Neural crest cell (in vitro differentiated cells): ENCODE data around the gene TPRA1. TPM values are rescaled to one million over a fixed set of nuclear protein-coding genes. Genes with fewer than 3 reads are reported as not detected.

Source experiments
- DNase-seq: peaks from one replicate; pipeline ENCODE4 v3.0.0; 2021; ENCODE audit warnings: low read depth, mixed read lengths, low spot score
- H3K27ac Mint-ChIP-seq: one replicate; pipeline ENCODE4 v1.8.0; 2021; ENCODE audit warnings: mild to moderate bottlenecking, mixed read lengths; ENCODE audit not compliant: unreplicated experiment
- H3K27me3 Mint-ChIP-seq: 2 replicates; pipeline ENCODE4 v1.8.0; 2021; ENCODE audit warnings: low read depth, mild to moderate bottlenecking, mixed read lengths
- H3K36me3 Mint-ChIP-seq: 2 replicates; pipeline ENCODE4 v1.8.0; 2021; ENCODE audit warnings: low read depth, mild to moderate bottlenecking, mixed read lengths
- H3K4me1 Mint-ChIP-seq: 2 replicates; pipeline ENCODE4 v1.8.0; 2021; ENCODE audit warnings: mixed read lengths
- H3K4me3 Mint-ChIP-seq: one replicate; pipeline ENCODE4 v1.8.0; 2021; ENCODE audit warnings: mild to moderate bottlenecking, mixed read lengths
- H3K9me3 Mint-ChIP-seq: 2 replicates; pipeline ENCODE4 v1.8.0; 2021; ENCODE audit warnings: mixed read lengths
- total RNA-seq: library from RNA; stranded (reverse); gene quantifications from 2 replicates; pipeline ENCODE4 v1.2.1, GENCODE V29; 2021
- TF ChIP-seq, protein P1 (sequence below): fragments of 200-600 bp; sonication (generic); conservative IDR thresholded peaks from 2 replicates; pipeline ENCODE4 v1.5.0; 2021; ENCODE audit warnings: antibody characterized with exemption, mild to moderate bottlenecking

Gene TPRA1
- total RNA-seq, 1 donor from 2014 or later: 27.2 TPM

DNA sequence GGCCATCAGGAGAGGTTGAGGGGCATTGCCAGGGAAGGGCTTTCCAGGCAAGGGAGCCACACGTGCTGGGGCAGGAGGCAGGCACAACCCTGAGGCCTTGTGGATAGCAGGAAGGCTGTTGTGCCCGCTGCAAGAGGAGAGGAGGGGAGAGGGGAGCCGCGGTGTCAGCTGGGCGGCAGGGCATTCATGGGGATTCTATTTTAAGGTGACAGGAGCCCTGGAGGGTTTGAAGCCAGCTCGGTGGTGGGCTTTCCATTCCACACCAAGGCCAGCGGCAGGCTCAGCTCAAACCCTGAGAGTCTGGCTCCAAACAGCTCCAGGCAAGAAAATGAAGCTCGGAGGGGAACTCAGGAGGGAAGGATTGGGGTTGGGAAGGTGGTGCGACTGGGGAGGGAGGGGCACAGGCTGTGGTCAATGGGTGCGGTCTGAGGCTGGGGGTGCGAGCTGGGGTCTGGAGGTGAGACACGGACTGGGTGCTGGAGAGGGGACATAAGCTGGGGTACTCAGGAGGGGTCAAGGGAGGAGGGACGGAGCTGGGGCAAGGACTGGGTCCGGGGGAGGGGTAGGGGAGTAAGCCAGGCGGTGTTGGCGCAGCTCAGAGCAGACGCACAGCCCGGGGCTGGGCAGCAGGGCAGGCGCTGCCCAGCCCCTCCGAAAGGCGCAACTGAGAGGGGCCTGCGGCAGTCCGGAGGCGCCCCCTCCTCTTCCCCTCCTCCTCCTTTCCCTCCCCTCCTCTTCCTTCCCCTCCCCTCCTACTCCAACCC lies 43.4 kb downstream of the TPRA1 start:
- peak overlapping the region; percentile 27 for H3K27ac Mint-ChIP-seq
- peaks cover 34% of the 10 kb centered on the region for H3K4me1 Mint-ChIP-seq
- no peak for DNase-seq
- TF ChIP-seq, protein P1, sequence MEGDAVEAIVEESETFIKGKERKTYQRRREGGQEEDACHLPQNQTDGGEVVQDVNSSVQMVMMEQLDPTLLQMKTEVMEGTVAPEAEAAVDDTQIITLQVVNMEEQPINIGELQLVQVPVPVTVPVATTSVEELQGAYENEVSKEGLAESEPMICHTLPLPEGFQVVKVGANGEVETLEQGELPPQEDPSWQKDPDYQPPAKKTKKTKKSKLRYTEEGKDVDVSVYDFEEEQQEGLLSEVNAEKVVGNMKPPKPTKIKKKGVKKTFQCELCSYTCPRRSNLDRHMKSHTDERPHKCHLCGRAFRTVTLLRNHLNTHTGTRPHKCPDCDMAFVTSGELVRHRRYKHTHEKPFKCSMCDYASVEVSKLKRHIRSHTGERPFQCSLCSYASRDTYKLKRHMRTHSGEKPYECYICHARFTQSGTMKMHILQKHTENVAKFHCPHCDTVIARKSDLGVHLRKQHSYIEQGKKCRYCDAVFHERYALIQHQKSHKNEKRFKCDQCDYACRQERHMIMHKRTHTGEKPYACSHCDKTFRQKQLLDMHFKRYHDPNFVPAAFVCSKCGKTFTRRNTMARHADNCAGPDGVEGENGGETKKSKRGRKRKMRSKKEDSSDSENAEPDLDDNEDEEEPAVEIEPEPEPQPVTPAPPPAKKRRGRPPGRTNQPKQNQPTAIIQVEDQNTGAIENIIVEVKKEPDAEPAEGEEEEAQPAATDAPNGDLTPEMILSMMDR: no peak
- peak overlapping the region; percentile 66 for H3K4me3 Mint-ChIP-seq
- peaks cover 3% of the 10 kb centered on the region for H3K27me3 Mint-ChIP-seq
- no peaks in the 10 kb centered on the region for H3K36me3 Mint-ChIP-seq
- no peaks in the 10 kb centered on the region for H3K9me3 Mint-ChIP-seq

DNA sequence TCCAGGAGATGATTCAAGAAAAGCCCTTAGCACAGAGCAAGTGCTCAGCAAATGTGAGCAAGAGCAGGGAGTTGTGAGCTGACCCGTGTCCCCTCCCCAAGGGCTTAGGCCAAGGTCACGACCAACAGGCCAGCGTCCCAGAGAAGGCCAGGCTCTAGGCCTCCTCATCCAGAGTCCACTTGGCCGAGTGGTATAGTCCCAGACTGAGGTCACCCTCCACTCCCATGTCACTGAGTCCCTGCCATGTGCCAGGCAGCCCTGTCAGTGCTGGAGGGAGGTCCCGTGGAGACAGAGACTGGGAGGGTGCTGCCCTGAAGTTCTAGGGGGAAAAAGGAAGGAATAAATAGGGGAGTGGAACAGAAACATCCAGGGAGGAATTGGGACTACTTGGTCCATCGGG lies 44.0 kb downstream of the TPRA1 start:
- H3K9me3 Mint-ChIP-seq: no peaks in the 10 kb centered on the region
- H3K27me3 Mint-ChIP-seq: peaks cover 3% of the 10 kb centered on the region
- peak overlapping the region; percentile 66 for H3K4me3 Mint-ChIP-seq
- H3K4me1 Mint-ChIP-seq: peaks cover 33% of the 10 kb centered on the region
- no peak overlapping the region for H3K27ac Mint-ChIP-seq
- no peaks in the 10 kb centered on the region for H3K36me3 Mint-ChIP-seq
- TF ChIP-seq, protein P1: no peak
- no peak for DNase-seq

DNA sequence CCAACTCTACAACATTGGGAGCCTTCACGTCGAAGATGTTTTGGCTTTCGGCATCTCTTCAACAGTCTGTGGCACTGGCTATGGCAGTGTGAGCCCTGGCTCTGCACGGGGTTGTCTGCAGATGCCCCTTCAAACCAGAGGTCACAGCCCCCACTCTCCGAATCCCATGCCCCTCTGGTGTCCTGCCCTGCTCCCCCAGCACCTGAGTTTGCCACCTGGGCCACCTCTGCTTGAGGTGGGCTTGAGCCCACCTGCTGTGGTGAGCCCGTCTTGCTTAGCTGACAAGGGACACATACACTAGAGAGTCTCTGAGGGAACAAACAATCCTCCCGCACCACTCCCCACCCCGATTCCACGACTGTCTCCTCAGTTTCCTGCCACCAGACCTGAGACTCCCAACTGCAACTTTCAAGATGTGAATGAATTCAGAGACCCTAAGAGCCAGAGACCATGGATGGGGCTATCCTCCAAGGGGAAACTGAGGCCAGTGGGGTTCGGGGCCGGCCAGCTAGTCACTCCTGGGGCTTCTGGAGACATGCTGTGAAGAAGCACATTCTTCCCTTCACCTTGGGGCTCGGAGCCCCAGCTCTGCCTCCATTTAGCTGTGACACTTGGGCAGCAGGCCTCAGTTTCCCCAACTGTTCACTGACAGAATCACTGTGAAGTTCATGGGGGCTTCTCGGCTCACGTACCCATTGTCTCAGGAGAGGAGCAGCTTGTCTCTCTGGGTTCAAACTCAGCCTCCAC lies 44.6 kb downstream of the TPRA1 start:
- TF ChIP-seq, protein P1: no peak
- DNase-seq: no peak
- no peak overlapping the region for H3K4me3 Mint-ChIP-seq
- no peaks in the 10 kb centered on the region for H3K9me3 Mint-ChIP-seq
- H3K27ac Mint-ChIP-seq: no peak overlapping the region
- H3K27me3 Mint-ChIP-seq: peaks cover 3% of the 10 kb centered on the region
- no peaks in the 10 kb centered on the region for H3K36me3 Mint-ChIP-seq
- peaks cover 30% of the 10 kb centered on the region for H3K4me1 Mint-ChIP-seq

DNA sequence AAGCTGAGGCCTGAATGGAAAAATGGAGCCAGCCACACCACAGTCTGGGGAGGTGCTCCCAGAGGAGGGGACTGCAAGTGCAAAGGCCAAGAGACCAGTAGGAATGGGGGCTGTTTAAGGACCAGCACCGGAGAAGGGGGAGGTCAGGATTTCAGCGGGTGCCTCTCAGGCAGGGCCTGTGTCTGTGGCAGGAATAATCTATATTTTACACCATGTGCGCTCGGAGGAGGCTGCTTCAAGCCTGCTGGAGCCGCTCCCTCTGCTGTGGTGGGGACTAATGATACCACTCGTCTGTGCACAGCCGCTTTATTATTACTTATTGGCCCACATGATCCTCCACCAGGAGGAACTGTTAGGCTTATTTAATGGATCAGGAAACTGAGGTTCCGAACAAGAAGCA lies 45.3 kb downstream of the TPRA1 start:
- TF ChIP-seq, protein P1: no peak
- peaks cover 3% of the 10 kb centered on the region for H3K27me3 Mint-ChIP-seq
- DNase-seq: no peak
- H3K27ac Mint-ChIP-seq: peak overlapping the region; percentile 71
- H3K36me3 Mint-ChIP-seq: no peaks in the 10 kb centered on the region
- H3K4me1 Mint-ChIP-seq: peaks cover 28% of the 10 kb centered on the region
- no peaks in the 10 kb centered on the region for H3K9me3 Mint-ChIP-seq
- H3K4me3 Mint-ChIP-seq: peak overlapping the region; percentile 47

DNA sequence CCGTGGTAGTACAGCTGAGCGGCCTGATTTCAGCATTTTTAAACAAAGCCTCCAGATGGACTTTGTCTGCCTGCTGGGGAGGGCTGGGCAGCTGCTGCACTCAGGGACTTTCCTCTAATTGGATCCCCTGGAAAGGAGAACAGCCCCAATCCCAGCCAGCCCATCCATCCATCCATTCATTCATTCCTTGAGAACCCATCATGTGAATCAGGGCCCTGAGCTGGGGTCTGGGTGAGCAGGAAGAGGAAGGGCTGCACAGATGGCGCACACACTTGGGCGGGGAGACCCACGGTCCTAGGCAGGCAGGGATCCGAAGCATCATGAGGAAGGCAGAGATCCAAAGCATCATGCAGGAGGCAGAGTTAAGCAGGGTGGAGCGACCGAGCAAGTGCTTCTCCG lies 45.7 kb downstream of the TPRA1 start:
- Mint-ChIP-seq H3K27ac (peak overlapping the region; percentile 71), H3K36me3 (no peaks in the 10 kb centered on the region), H3K27me3 (peaks cover 3% of the 10 kb centered on the region), H3K9me3 (no peaks in the 10 kb centered on the region), H3K4me1 (peaks cover 25% of the 10 kb centered on the region), H3K4me3 (peak overlapping the region; percentile 68)
- TF ChIP-seq, protein P1: no peak
- DNase-seq: no peak
